Cardiac fibroblast (primary cell): Measurements from ENCODE around the gene NSUN2.

ENCODE experiments used
- DNase-seq, 2 donors: peaks; one replicate each; pipeline versions ENCODE4 v3.0.0 to v3.0.0-alpha.2; 2010; ENCODE audit warnings: low read depth in 2 of 2
- H3K4me3 ChIP-seq, 2 donors: replicated peaks in 1 of 2; 1 replicate in 1 of 2; 2 replicates in 1 of 2; pipeline ENCODE4 v1.5.1; 2011; ENCODE audit warnings: low read depth in 2 of 2, low read length in 2 of 2, mild to moderate bottlenecking in 2 of 2, moderate library complexity in 1 of 2
- TF ChIP-seq, protein P1 (sequence below): IDR thresholded peaks from one replicate; pipeline ENCODE4 v1.5.1; 2011; ENCODE audit warnings: low read depth, mild to moderate bottlenecking, low read length, inconsistent platforms

Gene NSUN2

DNA sequence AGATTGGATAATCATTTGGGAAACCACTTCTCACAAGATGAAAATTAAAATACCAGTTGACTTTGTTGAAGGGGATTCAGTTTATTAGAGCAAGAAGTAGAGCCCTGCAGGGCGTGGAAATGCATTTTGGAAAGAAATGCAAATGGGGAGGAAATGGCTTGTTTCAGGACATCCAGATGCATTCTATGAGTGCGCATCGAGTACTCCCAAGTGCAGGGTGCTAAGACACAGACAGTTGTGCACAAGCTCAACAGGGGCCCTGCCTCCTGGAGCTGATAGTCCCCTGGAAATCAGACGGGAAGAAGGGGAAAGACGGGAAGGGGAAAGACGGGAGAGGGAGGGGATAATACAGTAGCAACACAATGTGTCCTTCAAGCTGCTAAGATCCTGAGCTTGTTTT is 64.0 kb downstream of the NSUN2 start:
- DNase-seq: no peak
- TF ChIP-seq, protein P1, sequence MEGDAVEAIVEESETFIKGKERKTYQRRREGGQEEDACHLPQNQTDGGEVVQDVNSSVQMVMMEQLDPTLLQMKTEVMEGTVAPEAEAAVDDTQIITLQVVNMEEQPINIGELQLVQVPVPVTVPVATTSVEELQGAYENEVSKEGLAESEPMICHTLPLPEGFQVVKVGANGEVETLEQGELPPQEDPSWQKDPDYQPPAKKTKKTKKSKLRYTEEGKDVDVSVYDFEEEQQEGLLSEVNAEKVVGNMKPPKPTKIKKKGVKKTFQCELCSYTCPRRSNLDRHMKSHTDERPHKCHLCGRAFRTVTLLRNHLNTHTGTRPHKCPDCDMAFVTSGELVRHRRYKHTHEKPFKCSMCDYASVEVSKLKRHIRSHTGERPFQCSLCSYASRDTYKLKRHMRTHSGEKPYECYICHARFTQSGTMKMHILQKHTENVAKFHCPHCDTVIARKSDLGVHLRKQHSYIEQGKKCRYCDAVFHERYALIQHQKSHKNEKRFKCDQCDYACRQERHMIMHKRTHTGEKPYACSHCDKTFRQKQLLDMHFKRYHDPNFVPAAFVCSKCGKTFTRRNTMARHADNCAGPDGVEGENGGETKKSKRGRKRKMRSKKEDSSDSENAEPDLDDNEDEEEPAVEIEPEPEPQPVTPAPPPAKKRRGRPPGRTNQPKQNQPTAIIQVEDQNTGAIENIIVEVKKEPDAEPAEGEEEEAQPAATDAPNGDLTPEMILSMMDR: no peak
- no peak overlapping the region for H3K4me3 ChIP-seq

GRCh38 chr5:6568383-6568782 is 64.5 kb downstream of the NSUN2 start:
- DNase-seq: no peak
- TF ChIP-seq, protein P1: no peak
- no peak overlapping the region for H3K4me3 ChIP-seq

DNA sequence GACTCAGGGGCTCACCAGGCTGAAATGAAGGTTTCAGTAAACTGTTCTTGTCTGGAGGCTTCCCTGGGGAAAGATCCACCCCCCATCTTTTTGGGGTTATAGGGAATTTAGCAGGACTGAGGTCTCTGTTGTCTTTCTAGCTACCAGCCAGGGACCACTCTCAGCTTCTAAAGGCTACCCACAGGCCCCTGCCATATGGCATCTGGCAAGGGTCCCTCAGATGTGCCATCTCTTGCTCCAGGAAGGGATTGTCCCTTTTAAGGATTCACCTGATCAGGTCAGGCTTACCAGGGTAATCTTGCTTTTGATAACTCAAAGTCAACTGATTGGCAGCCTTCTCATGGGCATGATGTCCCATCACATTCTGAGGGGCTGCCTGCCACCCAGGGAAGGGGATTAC is 65.0 kb downstream of the NSUN2 start:
- DNase-seq: no peak
- TF ChIP-seq, protein P1: no peak
- no peak overlapping the region for H3K4me3 ChIP-seq

DNA sequence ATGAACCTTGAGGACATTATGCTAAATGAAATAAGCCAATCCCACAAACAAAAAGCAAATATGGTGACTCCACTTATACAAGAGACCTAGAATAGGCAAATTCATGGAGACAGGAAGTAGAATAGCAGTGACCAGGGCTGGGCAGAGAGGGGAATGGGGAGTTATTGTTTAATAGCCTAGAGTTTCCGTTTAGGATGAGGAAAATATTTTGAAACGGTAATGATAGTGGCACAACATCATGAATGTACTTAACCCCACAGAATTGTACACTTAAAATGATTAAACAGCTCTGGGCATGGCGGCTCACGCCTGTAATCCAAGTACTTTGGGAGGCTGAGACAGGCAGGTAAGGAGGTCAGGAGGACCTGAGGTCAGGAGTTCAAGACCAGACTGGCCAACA is 65.8 kb downstream of the NSUN2 start:
- TF ChIP-seq, protein P1: no peak
- DNase-seq: no peak
- no peak overlapping the region for H3K4me3 ChIP-seq

- TF ChIP-seq, protein P1: no peak
- DNase-seq: no peak
- H3K4me3 ChIP-seq: no peak overlapping the region
Observed at GRCh38 chr5:6565492-6565891, 67.4 kb downstream of the NSUN2 start.

- no peak for DNase-seq
- TF ChIP-seq, protein P1: no peak
- no peak overlapping the region for H3K4me3 ChIP-seq
Observed at GRCh38 chr5:6557807-6558575, 74.9 kb downstream of the NSUN2 start.

GRCh38 chr5:6556802-6557102 is 76.1 kb downstream of the NSUN2 start:
- no peak overlapping the region for H3K4me3 ChIP-seq
- no peak for DNase-seq
- TF ChIP-seq, protein P1: no peak
